Measurements from ENCODE around the gene PIP4P1. TPM values are rescaled to one million over a fixed set of nuclear protein-coding genes. Genes with fewer than 3 reads are reported as not detected.

Gene PIP4P1
- total RNA-seq, 4 donors from 2014 or later: 15.8 to 32.0 (median 25.9) TPM

DNA sequence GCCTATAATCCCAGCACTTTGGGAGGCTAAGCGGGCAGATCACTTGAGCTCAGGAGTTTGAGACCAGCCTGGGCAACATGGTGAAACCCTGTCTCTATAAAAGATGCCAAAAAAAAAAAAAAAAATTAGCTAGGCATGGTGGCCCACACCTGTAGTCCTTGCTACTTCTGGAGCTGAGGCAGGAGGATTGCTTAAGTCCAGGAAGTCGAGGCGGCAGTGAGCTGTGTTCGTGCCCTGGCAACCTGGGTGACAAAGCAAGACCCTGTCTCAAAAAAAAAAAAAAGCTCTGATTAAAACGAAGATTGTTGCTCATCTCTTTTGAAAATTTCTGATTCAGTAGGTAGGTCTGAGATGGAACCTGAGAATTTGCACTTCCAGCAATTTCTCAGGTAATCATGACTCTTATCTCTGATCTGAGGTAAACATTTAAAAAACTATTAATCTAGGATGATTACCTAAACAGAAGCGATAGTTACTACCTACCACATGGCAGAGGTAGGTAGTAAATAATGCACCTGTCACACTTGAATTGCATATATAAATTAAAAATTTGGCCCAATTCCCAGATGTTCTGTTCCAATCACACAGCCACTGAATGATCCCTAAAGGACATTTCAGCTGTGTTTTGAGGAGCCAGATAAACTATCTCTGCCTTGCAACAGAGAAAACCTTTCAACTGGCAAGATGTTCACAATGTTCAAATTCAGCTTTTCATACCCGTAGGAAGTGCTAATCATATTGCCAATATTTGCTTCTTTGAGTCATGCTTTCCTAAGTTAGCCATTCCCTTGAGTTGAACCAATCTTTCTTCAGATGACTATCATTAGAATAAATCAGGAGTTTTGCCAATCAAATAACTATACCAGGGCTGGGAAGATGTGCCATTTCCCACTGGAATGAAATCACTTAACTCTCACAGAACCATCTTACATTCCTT lies 43.7 kb downstream of the PIP4P1 start:
- no peak for TF ChIP-seq CTCF (IDR thresholded peaks at IDR 0.05; ENCODE audit: low read depth)

- TF ChIP-seq CTCF (IDR thresholded peaks at IDR 0.05; ENCODE audit: low read depth): no peak
Measured at GRCh38 chr14:20416223-20416622, 45.0 kb downstream of the PIP4P1 start.

DNA sequence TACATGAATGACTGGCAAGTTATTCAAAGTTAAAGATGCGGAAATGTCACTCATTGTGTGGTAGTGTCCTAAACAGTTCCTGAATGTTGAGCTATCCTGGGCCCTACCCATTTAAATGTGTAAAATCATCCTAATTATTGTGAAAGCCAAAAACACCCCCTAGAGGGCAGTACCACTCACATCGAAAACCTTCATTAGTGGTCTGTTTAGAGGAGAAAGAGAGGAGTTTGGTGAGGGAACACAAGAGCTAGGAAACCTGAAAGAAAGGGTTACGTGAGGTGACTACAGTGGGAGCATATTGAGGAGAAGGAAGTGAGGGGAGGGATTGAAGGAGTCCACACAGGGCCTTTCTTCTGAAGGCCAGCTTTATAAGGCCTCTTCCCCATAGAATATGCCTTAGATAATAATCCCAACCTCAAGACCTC lies 45.4 kb downstream of the PIP4P1 start:
- no peak for TF ChIP-seq CTCF (IDR thresholded peaks at IDR 0.05; ENCODE audit: low read depth)

GRCh38 chr14:20413744-20414082 lies 47.5 kb downstream of the PIP4P1 start:
- no peak for TF ChIP-seq CTCF (IDR thresholded peaks at IDR 0.05; ENCODE audit: low read depth)

DNA sequence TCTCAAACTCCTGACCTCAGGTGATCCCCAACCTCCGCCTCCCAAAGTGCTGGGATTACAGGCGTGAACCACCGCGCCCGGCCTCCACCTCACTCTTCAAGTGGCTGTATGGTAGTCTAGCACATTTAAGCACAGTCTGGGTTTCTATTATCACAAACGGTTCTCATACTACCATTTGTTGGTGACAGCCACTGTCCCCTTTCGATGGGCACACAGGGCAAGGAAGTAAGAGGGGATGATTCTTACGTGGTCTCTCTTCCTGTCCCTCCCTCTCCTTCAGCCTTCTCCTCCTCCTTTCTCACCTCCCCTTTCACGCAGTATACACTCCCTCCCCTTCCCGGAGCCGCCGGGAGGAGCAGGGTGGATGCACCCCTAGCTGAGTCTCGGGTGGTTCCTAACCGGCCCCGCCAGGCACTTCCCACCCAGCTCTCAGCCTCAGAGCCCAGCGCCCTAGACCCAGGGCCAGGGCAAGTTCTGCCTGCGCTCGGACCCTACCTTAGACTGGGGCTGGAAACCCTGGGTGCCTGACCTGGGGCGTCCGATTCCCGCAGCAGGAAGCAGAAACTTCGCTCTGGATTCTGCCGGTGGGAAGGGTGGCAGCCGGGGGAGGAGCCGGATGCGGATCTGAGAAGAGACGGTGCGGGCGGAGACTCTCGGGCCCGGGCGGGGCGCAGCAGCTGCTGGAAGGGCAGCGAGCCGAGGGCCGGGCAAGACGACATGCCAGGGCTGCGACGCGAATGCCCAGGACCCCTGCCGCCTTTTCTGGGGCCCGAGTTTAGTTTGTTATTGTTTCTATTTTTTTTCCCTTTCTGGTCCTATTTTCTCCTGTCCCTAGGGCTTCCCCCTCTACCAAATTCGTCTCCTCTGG lies 48.1 kb downstream of the PIP4P1 start, which contains the start of gene TEP1:
TEP1 (minus strand) TSS at position 626 of the 868 bp plus-strand sequence. CDS start 5,062 bp downstream, outside the sequence.
- no peak for TF ChIP-seq CTCF (IDR thresholded peaks at IDR 0.05; ENCODE audit: low read depth)

GRCh38 chr14:20412411-20412810 lies 48.8 kb downstream of the PIP4P1 start:
- no peak for TF ChIP-seq CTCF (IDR thresholded peaks at IDR 0.05; ENCODE audit: low read depth)

- TF ChIP-seq CTCF (IDR thresholded peaks at IDR 0.05; ENCODE audit: low read depth): no peak
Measured at GRCh38 chr14:20409226-20409625, 52.0 kb downstream of the PIP4P1 start.
